Duodenal mucosa (tissue), 2 donors: ENCODE results near the gene CYP2D6.
"Not testable (repeated sequence)": the region's sequence is repeated elsewhere in the genome, so short reads cannot be mapped to it uniquely, and the experiment has no call there.

ENCODE experiments used
- H3K27ac ChIP-seq: one replicate; pipeline ENCODE4 v1.7.0; 2013; ENCODE audit warnings: low read depth, low read length
- H3K27me3 ChIP-seq, 2 donors: one replicate each; pipeline ENCODE4 v1.7.0; 2013; ENCODE audit warnings: low read length in 2 of 2, control low read depth in 1 of 2; ENCODE audit not compliant: insufficient read depth in 2 of 2, control insufficient read depth in 1 of 2
- H3K36me3 ChIP-seq, 2 donors: one replicate each; pipeline ENCODE4 v1.7.0; 2013; ENCODE audit warnings: low read length in 2 of 2, control low read depth in 1 of 2; ENCODE audit not compliant: insufficient read depth in 2 of 2, control insufficient read depth in 1 of 2
- H3K4me1 ChIP-seq, 2 donors: one replicate each; pipeline ENCODE4 v1.7.0; 2013; ENCODE audit warnings: low read length in 2 of 2, control low read depth in 1 of 2; ENCODE audit not compliant: insufficient read depth in 2 of 2, control insufficient read depth in 1 of 2
- H3K4me3 ChIP-seq, 2 donors: one replicate each; pipeline ENCODE4 v1.7.0; 2013; ENCODE audit warnings: low read length in 2 of 2, low read depth in 1 of 2
- H3K9ac ChIP-seq, 2 donors: one replicate each; pipeline ENCODE4 v1.7.0; 2013; ENCODE audit warnings: low read length in 2 of 2, low read depth in 1 of 2
- H3K9me3 ChIP-seq, 2 donors: one replicate each; pipeline ENCODE4 v1.7.0; 2013; ENCODE audit warnings: low read length in 2 of 2, control low read depth in 1 of 2; ENCODE audit not compliant: control insufficient read depth in 1 of 2

Gene CYP2D6

DNA sequence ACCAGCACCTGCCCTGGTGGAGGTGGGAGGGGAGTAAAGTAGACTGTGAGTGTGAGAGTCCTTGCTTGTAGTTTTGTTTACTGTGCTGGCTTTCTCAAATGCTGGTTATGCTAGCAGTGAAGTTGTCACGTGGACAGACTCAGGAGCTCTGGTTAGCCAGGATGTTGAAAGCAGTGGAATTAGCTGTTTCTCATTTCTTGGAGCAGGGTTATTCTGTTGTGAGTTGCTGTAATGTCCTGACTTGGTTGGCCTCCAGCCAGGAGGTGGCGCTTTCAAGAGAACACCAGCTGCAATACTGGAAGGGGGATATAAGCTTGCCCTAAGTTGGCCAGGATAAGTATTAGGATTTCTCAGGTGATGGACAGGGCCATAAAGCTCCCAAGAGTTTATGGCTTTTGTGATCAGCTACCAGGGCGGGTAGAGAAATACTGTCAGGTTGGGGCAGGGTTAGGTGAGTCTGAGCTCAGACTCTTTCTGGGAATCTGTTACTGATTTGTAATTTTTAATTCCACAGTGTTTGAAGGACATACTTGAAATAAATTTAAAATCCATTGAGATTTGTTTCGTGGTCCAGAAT, 13.7 kb downstream of the CYP2D6 start:
- peaks cover 13% of the 10 kb centered on the region in 2 donors for H3K9me3 ChIP-seq
- no peak overlapping the region for H3K27ac ChIP-seq
- H3K4me1 ChIP-seq, result no peaks in the 10 kb centered on the region
- H3K36me3 ChIP-seq, result no peaks in the 10 kb centered on the region
- H3K27me3 ChIP-seq, result no peaks in the 10 kb centered on the region
- H3K9ac ChIP-seq, result no peak overlapping the region
- H3K4me3 ChIP-seq, result no peak overlapping the region

DNA sequence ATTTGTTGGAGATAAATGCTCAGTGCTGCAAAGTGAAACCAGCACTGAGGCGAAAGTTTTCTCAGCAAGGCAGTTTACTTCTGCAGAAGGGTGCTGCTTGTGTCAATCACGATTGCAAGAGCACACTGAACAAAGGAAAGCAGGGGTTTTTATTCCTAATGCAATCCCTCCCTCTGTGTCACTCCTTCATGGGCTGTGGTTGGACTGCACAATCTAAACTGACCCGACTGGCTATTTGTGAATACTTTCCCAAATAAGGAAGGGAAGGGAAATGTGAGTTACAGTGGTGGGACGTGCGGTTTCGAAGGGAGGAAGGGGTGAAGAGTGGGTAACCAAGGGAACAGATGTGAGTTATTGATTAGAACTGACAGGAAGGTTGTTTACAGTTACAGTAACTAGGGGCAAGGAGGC, 15.2 kb downstream of the CYP2D6 start:
- not testable (repeated sequence) for H3K4me3 ChIP-seq

DNA sequence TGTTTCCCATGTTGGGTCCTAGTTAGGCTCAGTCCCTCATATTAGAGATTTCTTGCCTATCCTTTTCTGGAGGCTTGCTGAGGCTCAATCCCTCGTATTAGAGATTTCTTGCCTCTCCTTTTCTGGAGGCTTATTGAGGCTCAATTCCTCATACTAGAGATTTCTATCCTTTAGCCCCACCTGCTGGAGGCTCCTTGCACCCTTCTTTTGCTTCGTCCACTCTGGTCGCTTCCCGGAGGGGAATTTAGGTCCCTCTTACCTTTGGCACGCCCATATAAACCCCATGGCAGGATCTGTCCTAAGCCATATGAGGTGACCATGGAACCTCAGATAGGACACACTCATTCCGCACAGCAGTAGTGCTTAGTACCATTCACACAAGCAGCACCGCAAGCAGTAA, 15.9 kb downstream of the CYP2D6 start:
- Histone ChIP-seq H3K27ac (no peak overlapping the region), H3K9me3 (peaks cover 13% of the 10 kb centered on the region in 2 donors), H3K36me3 (no peaks in the 10 kb centered on the region), H3K4me3 (no peak overlapping the region), H3K27me3 (no peaks in the 10 kb centered on the region), H3K9ac (no peak overlapping the region), H3K4me1 (no peaks in the 10 kb centered on the region)

More for the DNA sequence above, 15.2 kb downstream of the CYP2D6 start:
- H3K27me3 ChIP-seq, H3K4me1 ChIP-seq, H3K27ac ChIP-seq, H3K36me3 ChIP-seq, H3K9ac ChIP-seq: not testable (repeated sequence)
- peaks cover 13% of the 10 kb centered on the region in 2 donors for H3K9me3 ChIP-seq

DNA sequence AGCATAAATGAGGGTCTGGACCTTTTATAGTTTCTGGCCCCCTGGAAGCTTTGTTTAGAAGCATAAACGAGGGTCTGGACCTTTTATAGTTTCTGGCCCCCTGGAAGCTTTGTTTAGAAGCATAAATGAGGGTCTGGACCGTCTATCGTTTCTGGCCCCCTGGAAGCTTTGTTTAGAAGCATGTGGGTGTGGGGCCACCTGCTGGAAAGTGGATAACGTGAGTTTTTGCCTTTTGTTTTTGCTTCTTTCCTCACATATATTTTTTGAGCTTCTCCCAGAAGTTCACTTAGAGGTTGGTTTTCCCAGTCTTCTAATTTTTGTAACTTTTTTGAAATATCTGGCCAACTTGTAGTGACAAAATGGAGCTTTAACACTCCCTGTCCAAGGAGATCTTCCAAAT, 17.8 kb downstream of the CYP2D6 start:
- H3K9me3 ChIP-seq, result peaks cover 13% of the 10 kb centered on the region in 2 donors
- H3K36me3 ChIP-seq, H3K27ac ChIP-seq, H3K4me1 ChIP-seq, H3K9ac ChIP-seq, H3K4me3 ChIP-seq, H3K27me3 ChIP-seq: not testable (repeated sequence)

DNA sequence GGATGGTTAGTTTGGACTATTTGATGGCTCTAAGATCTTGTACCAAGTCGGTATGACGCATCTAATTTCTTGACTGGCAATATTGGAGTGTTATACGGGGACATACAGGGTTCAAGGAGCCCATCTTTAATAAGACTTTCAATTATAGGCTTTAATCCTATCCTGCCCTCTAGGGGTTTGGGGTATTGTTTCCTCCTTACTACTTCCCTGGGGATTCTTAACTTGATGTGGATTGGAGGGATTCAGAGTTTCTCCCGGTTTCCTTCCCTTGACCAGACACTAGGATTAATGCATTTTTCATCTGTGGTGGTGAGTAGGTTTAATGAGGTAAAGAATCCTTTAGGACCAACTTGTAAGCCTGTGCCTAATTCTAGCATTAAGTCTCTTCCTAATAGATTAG, 18.8 kb downstream of the CYP2D6 start:
- Histone ChIP-seq H3K36me3 (no peaks in the 10 kb centered on the region), H3K4me1 (no peaks in the 10 kb centered on the region), H3K27ac (no peak overlapping the region)

DNA sequence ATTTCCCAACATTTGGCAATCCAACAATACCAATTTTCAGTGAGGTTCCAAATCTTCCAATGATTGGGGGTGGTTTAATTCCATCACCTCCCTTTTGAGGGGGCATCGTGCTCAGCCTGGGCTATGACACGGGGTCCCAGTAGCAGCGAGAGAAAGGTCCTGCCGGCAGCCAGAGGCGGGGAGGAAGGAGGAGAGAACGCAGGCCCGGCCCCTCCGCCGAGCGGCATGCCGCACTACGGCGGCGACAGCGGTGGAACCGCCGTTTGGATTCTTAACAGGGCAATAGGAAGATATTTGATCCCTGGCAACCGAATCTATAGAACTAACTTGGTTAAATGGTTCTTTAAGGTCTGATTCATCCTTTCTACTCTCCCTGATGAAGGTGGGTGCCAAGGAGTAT, 21.8 kb downstream of the CYP2D6 start:
- Histone ChIP-seq H3K9me3 (peaks cover 5 to 13% of the 10 kb centered on the region in 2 donors), H3K4me1 (no peaks in the 10 kb centered on the region), H3K4me3 (no peak overlapping the region), H3K36me3 (no peaks in the 10 kb centered on the region), H3K27ac (no peak overlapping the region), H3K9ac (no peak overlapping the region), H3K27me3 (no peaks in the 10 kb centered on the region)

More for the DNA sequence above, 18.8 kb downstream of the CYP2D6 start:
- Histone ChIP-seq H3K9ac (no peak overlapping the region), H3K27me3 (no peaks in the 10 kb centered on the region), H3K4me3 (no peak overlapping the region), H3K9me3 (peaks cover 13% of the 10 kb centered on the region in 2 donors)

DNA sequence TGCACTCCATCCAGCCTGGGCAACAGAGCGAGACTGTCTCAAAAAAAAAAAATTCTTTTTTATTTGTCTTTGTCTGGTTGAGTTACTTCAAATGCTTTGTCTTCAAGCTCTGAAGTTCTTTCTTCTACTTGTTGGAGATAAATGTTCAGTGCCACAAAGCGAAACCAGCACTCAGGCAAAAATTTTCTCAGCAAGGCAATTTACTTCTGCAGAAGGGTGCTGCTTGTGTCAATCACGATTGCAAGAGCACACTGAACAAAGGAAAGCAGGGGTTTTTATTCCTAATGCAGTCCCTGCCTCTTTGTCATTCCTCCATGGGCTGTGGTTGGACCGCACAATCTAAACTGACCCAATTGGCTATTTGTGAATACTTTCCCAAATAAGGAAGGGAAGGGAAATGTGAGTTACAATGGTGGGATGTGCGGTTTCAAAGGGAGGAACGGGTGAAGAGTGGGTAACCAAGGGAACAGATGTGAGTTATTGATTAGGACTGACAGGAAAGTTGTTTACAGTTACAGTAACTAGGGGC, 26.2 kb downstream of the CYP2D6 start:
- H3K9ac ChIP-seq, H3K4me1 ChIP-seq, H3K4me3 ChIP-seq, H3K27me3 ChIP-seq, H3K27ac ChIP-seq, H3K36me3 ChIP-seq: not testable (repeated sequence)
- H3K9me3 ChIP-seq, result peaks cover 9 to 23% of the 10 kb centered on the region in 2 donors

DNA sequence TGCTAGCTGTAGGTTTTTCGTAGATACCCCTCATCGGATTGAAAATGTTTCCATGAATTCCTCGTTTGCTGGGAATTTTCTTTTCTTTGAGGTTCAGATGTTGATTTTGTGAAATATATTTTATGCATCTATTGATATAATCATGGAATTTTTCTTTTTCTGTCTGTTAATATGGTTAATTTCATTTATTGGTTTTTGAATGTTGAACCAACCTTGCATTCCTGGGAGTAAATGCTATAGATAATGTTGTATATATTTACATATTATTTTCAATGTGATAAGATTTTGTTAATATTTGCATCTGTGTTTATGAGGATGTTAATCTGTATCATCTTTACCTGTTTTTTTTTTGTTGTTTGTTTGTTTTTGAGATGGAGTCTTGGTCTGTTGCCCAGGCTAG, 29.4 kb downstream of the CYP2D6 start:
- Histone ChIP-seq H3K4me3 (no peak overlapping the region), H3K9me3 (peaks cover 9 to 23% of the 10 kb centered on the region in 2 donors), H3K9ac (no peak overlapping the region), H3K27me3 (no peaks in the 10 kb centered on the region), H3K4me1 (no peaks in the 10 kb centered on the region), H3K27ac (no peak overlapping the region), H3K36me3 (no peaks in the 10 kb centered on the region)

DNA sequence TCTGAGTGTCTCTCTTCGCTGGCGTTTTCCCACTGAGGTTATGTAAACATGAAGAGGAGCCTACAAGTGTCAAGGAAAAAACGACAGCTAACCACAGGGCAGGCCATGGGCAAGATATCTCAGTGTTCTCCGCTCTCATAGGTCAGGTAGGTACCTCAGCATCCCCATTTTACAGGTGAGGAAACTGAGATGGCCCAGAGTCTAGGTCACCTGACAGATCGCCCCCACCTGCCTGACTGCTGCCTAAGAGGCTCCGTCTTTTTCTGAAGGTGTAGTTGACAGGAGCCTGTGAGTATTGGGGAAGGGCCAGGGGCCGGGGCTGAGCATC, 39.2 kb downstream of the CYP2D6 start:
- Histone ChIP-seq H3K27me3 (no peaks in the 10 kb centered on the region), H3K27ac (peak overlapping the region; percentile 94), H3K9ac (peak overlapping the region; percentile 91 to 93), H3K4me1 (peaks cover 16 to 17% of the 10 kb centered on the region in 2 donors), H3K9me3 (no peaks in the 10 kb centered on the region), H3K36me3 (peaks cover 6 to 7% of the 10 kb centered on the region in 2 donors), H3K4me3 (peak overlapping the region; percentile 81)

DNA sequence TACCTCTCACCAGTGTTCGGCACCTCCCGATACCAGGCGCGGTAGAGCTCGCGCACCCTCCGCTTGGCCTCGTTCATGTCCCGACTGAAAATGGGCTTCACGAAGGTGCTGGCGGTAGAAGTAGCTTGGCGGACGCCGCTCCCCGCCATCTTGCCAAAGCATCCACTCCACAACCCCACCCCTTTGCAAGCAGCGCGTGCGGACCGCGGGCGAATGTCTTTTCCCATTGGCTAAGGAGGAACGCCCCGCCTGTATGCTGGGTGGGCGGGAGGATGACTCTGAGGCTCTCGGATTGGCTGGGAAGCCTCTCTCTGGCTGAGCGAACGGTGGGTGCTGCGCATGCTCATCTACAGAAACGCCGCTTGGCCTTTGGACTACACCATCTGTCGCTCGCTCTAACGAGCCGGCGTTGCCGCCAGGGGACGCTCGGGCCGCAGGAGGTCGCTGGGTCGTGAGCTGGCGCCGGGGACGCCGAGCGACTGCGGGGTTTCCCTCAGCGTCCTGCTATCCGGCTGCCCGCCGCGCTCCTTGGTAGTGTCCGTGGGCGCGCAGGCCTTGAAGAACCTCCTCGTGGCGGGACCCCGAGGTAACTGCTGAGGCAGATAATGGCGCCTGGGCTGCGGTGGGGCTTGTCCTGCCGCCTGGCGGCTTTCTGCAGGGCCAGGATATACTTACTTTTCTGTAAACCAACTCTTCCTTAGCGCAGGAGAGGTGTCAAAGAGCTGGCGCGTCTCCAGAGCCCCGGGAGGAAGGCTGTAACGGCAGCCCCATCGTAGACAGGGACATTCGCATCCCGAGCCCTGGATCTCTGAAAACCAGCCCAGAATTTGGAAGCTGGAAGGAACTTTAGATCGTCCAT, 39.8 kb downstream of the CYP2D6 start, which contains the start of gene NDUFA6:
Gene NDUFA6 (minus strand): TSS at position 177 of the 859 bp plus-strand sequence. CDS start 28 bp downstream, at position 149.
- Histone ChIP-seq H3K36me3 (peaks cover 12 to 13% of the 10 kb centered on the region in 2 donors), H3K27me3 (no peaks in the 10 kb centered on the region), H3K4me3 (peak within 1 kb of the TSS; percentile 93 to 97), H3K27ac (peak within 1 kb of the TSS; percentile 96), H3K9ac (peak within 1 kb of the TSS; percentile 97 to 98), H3K9me3 (no peaks in the 10 kb centered on the region), H3K4me1 (peaks cover 16 to 17% of the 10 kb centered on the region in 2 donors)
